ENCODE measurements around the gene PROM1. TPM values are rescaled to one million over a fixed set of nuclear protein-coding genes. Genes with fewer than 3 reads are reported as not detected.
A peak's percentile ranks its signal among the peaks of the same experiment; 100 is the strongest.

PROM1 gene
- total RNA-seq, 1 donor from 2014 or later: 55.9 TPM

DNA sequence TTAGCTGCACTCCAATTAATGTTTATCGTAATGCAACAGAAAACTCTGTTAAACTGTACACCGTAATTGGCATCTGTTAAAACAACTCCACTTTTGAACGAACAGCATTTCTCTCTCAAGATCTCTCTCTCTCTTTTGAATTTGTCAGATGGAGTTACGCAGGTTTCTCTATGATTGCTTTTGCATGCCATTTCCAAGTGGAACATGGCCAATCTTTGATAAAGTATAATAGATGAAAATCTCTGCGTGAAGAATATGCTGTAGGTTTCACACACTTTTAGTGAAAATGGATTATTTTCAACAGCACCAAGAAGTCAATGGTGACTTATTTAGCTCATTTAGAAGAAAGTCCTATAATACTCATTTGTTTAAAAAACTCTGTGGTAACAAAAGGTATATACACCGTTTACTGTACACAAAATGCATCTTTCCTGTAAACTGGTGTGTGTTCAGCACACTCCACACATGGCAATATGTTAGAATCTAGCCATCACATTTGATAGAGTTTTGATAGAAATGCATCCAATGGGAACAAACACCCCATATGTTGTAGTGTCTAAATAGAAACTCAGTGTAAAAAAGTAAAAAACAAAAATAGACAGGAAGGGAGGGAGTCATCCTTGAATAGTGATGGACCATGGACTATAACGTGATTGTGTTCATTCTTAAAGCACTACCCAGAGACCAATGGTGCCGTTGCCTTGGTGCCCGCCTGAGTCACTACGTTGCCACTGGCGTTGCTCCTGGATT lies 115.1 kb downstream of the PROM1 start:
- H3K36me3 Mint-ChIP-seq: peaks cover 32% of the 10 kb centered on the region
- H3K27me3 Mint-ChIP-seq (ENCODE audit: insufficient read depth, low read depth): no peaks in the 10 kb centered on the region
- no peak for DNase-seq (ENCODE audit: low spot score)
- no peak overlapping the region for H3K9ac ChIP-seq
- H3K27ac Mint-ChIP-seq: no peak overlapping the region
- H3K79me2 ChIP-seq (ENCODE audit: low read depth): no peaks in the 10 kb centered on the region
- no peaks in the 10 kb centered on the region for H3K9me3 ChIP-seq (ENCODE audit: low read depth)
- no peaks in the 10 kb centered on the region for H3K36me3 ChIP-seq
- H3K4me1 Mint-ChIP-seq: no peaks in the 10 kb centered on the region
- no peak overlapping the region for H3K4me2 ChIP-seq
- no peaks in the 10 kb centered on the region for H3K4me1 ChIP-seq
- TF ChIP-seq, protein P1, sequence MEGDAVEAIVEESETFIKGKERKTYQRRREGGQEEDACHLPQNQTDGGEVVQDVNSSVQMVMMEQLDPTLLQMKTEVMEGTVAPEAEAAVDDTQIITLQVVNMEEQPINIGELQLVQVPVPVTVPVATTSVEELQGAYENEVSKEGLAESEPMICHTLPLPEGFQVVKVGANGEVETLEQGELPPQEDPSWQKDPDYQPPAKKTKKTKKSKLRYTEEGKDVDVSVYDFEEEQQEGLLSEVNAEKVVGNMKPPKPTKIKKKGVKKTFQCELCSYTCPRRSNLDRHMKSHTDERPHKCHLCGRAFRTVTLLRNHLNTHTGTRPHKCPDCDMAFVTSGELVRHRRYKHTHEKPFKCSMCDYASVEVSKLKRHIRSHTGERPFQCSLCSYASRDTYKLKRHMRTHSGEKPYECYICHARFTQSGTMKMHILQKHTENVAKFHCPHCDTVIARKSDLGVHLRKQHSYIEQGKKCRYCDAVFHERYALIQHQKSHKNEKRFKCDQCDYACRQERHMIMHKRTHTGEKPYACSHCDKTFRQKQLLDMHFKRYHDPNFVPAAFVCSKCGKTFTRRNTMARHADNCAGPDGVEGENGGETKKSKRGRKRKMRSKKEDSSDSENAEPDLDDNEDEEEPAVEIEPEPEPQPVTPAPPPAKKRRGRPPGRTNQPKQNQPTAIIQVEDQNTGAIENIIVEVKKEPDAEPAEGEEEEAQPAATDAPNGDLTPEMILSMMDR (IDR thresholded peaks at IDR 0.05): no peak
- peaks cover 5% of the 10 kb centered on the region for H3K9me3 Mint-ChIP-seq
- H3K27ac ChIP-seq: no peak overlapping the region
- H4K20me1 ChIP-seq (ENCODE audit: low read depth): no peaks in the 10 kb centered on the region
- no peak overlapping the region for H3K4me3 ChIP-seq
- H3F3A ChIP-seq (ENCODE audit: low read depth): no peaks in the 10 kb centered on the region
- no peak overlapping the region for H3K4me3 Mint-ChIP-seq
- H3K27me3 ChIP-seq: no peaks in the 10 kb centered on the region
- no peak overlapping the region for H2AFZ ChIP-seq (replicated peaks)

DNA sequence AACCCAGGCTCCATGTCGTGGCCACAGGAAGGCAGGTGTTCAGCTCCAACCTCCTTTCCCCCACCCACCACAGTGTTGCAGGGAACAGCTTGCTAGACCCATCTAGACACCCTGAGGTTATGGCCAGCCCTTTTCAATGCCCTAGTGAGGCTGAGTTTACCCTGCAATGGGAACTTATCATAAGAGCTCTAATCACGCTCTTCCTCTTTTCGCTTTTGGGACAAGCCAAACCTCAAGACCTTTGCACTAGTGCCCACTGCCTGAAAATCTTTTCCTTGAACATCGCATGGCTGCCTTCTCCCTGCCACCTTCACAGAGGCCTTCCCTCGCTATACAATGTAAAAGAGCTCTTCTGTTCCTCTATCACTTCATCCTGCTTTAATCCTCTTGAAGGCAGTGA lies 118.5 kb downstream of the PROM1 start:
- Mint-ChIP-seq H3K27ac (peak overlapping the region; percentile 35), H3K36me3 (peaks cover 24% of the 10 kb centered on the region), H3K27me3 (ENCODE audit: insufficient read depth, low read depth) (no peaks in the 10 kb centered on the region), H3K9me3 (peaks cover 5% of the 10 kb centered on the region), H3K4me1 (peaks cover 3% of the 10 kb centered on the region), H3K4me3 (no peak overlapping the region)
- H3K9me3 ChIP-seq (ENCODE audit: low read depth): no peaks in the 10 kb centered on the region
- H3K27ac ChIP-seq: no peak overlapping the region
- TF ChIP-seq, protein P1 (IDR thresholded peaks at IDR 0.05): no peak
- TF ChIP-seq EZH2 (IDR thresholded peaks at IDR 0.05) (no peak), EZH2phosphoT487 (IDR thresholded peaks at IDR 0.05) (no peak)
- DNase-seq (ENCODE audit: low spot score): no peak
- no peaks in the 10 kb centered on the region for H4K20me1 ChIP-seq (ENCODE audit: low read depth)
- no peaks in the 10 kb centered on the region for H3K79me2 ChIP-seq (ENCODE audit: low read depth)
- no peak overlapping the region for H2AFZ ChIP-seq (replicated peaks)
- H3F3A ChIP-seq (ENCODE audit: low read depth): no peaks in the 10 kb centered on the region
- no peak overlapping the region for H3K4me2 ChIP-seq
- no peaks in the 10 kb centered on the region for H3K4me1 ChIP-seq
- H3K4me3 ChIP-seq: no peak overlapping the region
- H3K36me3 ChIP-seq: no peaks in the 10 kb centered on the region
- H3K27me3 ChIP-seq: no peaks in the 10 kb centered on the region
- no peak overlapping the region for H3K9ac ChIP-seq

DNA sequence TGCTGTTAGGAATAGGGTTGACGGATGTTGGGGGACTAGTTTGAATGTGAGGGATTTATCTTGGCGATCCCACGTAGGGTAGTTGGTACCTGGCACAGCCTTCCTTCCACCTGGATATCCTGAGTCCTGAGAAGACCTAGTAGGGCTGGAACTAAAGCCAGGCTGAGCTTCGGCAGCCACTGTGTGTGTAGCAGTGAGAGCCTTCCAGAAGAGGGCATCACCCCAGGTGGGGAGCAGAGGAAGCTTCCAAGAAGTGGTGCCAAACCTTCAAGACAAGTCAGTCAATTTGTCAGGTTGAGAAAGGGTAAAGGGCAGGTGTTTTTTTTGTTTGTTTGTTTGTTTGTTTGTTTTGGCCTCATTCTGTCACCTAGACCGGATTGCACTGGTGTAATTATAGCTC lies 119.7 kb downstream of the PROM1 start:
- Histone ChIP-seq H3K4me2 (no peak overlapping the region), H2AFZ (replicated peaks) (no peak overlapping the region), H3F3A (ENCODE audit: low read depth) (no peaks in the 10 kb centered on the region), H3K4me1 (no peaks in the 10 kb centered on the region), H3K9me3 (ENCODE audit: low read depth) (no peaks in the 10 kb centered on the region), H3K27ac (no peak overlapping the region), H3K36me3 (no peaks in the 10 kb centered on the region), H3K79me2 (ENCODE audit: low read depth) (no peaks in the 10 kb centered on the region), H3K27me3 (no peaks in the 10 kb centered on the region), H3K9ac (no peak overlapping the region), H4K20me1 (ENCODE audit: low read depth) (no peaks in the 10 kb centered on the region), H3K4me3 (no peak overlapping the region)
- DNase-seq (ENCODE audit: low spot score): no peak
- Mint-ChIP-seq H3K9me3 (peaks cover 5% of the 10 kb centered on the region), H3K4me1 (peaks cover 3% of the 10 kb centered on the region), H3K4me3 (no peak overlapping the region), H3K36me3 (peaks cover 23% of the 10 kb centered on the region), H3K27me3 (ENCODE audit: insufficient read depth, low read depth) (peaks cover 2% of the 10 kb centered on the region), H3K27ac (no peak overlapping the region)
- TF ChIP-seq EZH2 (IDR thresholded peaks at IDR 0.05): no peak
- TF ChIP-seq, protein P1 (IDR thresholded peaks at IDR 0.05): peak; percentile 7

All from neural progenitor cell (in vitro differentiated cells).